Body of pancreas (tissue), 4 donors: ENCODE results near the gene GRID1.

Experiments used
- POLR2A ChIP-seq, 3 donors: fragments of 450-650 bp; IDR thresholded peaks; one replicate each; pipeline ENCODE4 v1.6.1; 2016; ENCODE audit warnings: antibody characterized with exemption in 3 of 3, mild to moderate bottlenecking in 2 of 3
- TF ChIP-seq, protein P1 (sequence below), 7 experiments: fragments of 450-650 bp in 4 of 7; fragments of 200-600 bp in 3 of 7; sonication (generic) in 3 of 7; IDR thresholded peaks; one replicate each; pipeline ENCODE4 v1.5.1; 2016 to 2019; ENCODE audit warnings: antibody characterized with exemption in 7 of 7

DNA sequence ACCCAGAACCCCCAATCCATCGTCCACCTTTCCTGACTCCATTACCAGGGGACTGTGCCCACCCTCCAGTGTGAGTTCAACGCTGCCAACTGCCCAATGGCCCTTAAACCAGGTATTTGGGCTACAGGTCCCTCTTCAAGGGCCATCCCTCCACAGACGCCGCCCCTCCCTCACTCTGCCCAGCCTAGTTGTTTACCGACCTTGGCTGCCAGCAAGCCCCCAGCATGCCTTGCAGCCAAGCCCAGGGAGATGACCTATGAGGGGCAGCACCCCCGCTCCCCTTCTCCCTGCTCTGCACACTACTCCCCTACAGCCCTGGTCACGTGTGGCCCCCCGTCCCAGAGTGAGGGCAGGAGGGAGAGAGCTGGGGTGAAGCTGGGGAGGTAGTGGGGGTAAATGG lies 147.3 kb downstream of the GRID1 start:
- TF ChIP-seq, protein P1, sequence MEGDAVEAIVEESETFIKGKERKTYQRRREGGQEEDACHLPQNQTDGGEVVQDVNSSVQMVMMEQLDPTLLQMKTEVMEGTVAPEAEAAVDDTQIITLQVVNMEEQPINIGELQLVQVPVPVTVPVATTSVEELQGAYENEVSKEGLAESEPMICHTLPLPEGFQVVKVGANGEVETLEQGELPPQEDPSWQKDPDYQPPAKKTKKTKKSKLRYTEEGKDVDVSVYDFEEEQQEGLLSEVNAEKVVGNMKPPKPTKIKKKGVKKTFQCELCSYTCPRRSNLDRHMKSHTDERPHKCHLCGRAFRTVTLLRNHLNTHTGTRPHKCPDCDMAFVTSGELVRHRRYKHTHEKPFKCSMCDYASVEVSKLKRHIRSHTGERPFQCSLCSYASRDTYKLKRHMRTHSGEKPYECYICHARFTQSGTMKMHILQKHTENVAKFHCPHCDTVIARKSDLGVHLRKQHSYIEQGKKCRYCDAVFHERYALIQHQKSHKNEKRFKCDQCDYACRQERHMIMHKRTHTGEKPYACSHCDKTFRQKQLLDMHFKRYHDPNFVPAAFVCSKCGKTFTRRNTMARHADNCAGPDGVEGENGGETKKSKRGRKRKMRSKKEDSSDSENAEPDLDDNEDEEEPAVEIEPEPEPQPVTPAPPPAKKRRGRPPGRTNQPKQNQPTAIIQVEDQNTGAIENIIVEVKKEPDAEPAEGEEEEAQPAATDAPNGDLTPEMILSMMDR (IDR thresholded peaks at IDR 0.05): no peak
- TF ChIP-seq POLR2A (IDR thresholded peaks at IDR 0.05): no peak
